CD4-positive, CD25-positive, alpha-beta regulatory T cell (primary cell): Measurements from ENCODE around the gene PPIL1. TPM values are rescaled to one million over a fixed set of nuclear protein-coding genes. Genes with fewer than 3 reads are reported as not detected.
"Not testable (repeated sequence)": the region's sequence is repeated elsewhere in the genome, so short reads cannot be mapped to it uniquely, and the experiment has no call there.

ENCODE experiments used
- ATAC-seq, 2 donors: fragments of 150-1000 bp; cut with Tn5 transposase; one replicate each; pipeline ENCODE4 v1.10.0; 2021; ENCODE audit warnings: low read depth in 2 of 2, moderate number of reproducible peaks in 2 of 2, moderate library complexity in 1 of 2
- DNase-seq, 3 donors: peaks; one replicate each; pipeline versions ENCODE4 v3.0.0 to v3.0.0-alpha.2; 2012 to 2022; ENCODE audit warnings: mixed read lengths in 1 of 3
- H3K27ac ChIP-seq: one replicate; pipeline ENCODE4 v1.7.0; 2013; ENCODE audit warnings: mild to moderate bottlenecking, low read length; ENCODE audit not compliant: insufficient read depth, poor library complexity, severe bottlenecking
- H3K27me3 ChIP-seq: one replicate; pipeline ENCODE4 v1.7.0; 2013; ENCODE audit warnings: low read length; ENCODE audit not compliant: control insufficient read depth, insufficient read depth
- H3K36me3 ChIP-seq: one replicate; pipeline ENCODE4 v1.7.0; 2013; ENCODE audit warnings: mild to moderate bottlenecking, low read length, moderate library complexity; ENCODE audit not compliant: control insufficient read depth, insufficient read depth
- H3K4me1 ChIP-seq: 2 replicates; pipeline ENCODE4 v1.7.0; 2013; ENCODE audit warnings: mild to moderate bottlenecking, low read length; ENCODE audit not compliant: insufficient read depth, control insufficient read depth, poor library complexity, severe bottlenecking
- H3K4me3 ChIP-seq: one replicate; pipeline ENCODE4 v1.7.0; 2013; ENCODE audit warnings: low read depth, mild to moderate bottlenecking, low read length, moderate library complexity
- H3K9me3 ChIP-seq, 2 experiments: 1 replicate in 1 of 2; 2 replicates in 1 of 2; pipeline ENCODE4 v1.7.0; 2013; ENCODE audit warnings: low read length in 2 of 2, mild to moderate bottlenecking in 1 of 2, moderate library complexity in 1 of 2; ENCODE audit not compliant: control insufficient read depth in 2 of 2
- H3K27ac Mint-ChIP-seq, 3 donors: one replicate each; pipeline ENCODE4 v1.8.0; 2020 to 2022; ENCODE audit warnings: mild to moderate bottlenecking in 3 of 3, mixed read lengths in 3 of 3, moderate library complexity in 2 of 3
- H3K27me3 Mint-ChIP-seq: one replicate; pipeline ENCODE4 v1.8.0; 2022; ENCODE audit warnings: mild to moderate bottlenecking, mixed read lengths
- H3K36me3 Mint-ChIP-seq: one replicate; pipeline ENCODE4 v1.8.0; 2020; ENCODE audit warnings: mixed read lengths
- H3K4me1 Mint-ChIP-seq, 4 donors: one replicate each; pipeline ENCODE4 v1.8.0; 2020 to 2022; ENCODE audit warnings: mixed read lengths in 4 of 4, mild to moderate bottlenecking in 1 of 4
- H3K4me3 Mint-ChIP-seq, 4 donors: one replicate each; pipeline ENCODE4 v1.8.0; 2020 to 2022; ENCODE audit warnings: mild to moderate bottlenecking in 4 of 4, mixed read lengths in 4 of 4, moderate library complexity in 3 of 4
- H3K9me3 Mint-ChIP-seq, 7 donors: one replicate each; pipeline ENCODE4 v1.8.0; 2020 to 2022; ENCODE audit warnings: mixed read lengths in 7 of 7, mild to moderate bottlenecking in 3 of 7, moderate library complexity in 2 of 7
- polyA plus RNA-seq, 4 donors: library from polyadenylated mRNA; unstranded; fragments of 300-500 nt; fragmentation: Illumina TruSeq; gene quantifications; one replicate each; pipeline ENCODE4 v1.2.3, GENCODE V29; 2021
- total RNA-seq: library from RNA; stranded (reverse); gene quantifications from one replicate; pipeline ENCODE4 v1.2.3, GENCODE V29; 2022

PPIL1 gene
- total and polyA plus RNA-seq, 5 donors from 2014 or later: 6.1 to 31.0 (median 23.8) TPM

- H3K27ac ChIP-seq, H3K4me1 ChIP-seq, H3K4me3 Mint-ChIP-seq, ATAC-seq, H3K4me1 Mint-ChIP-seq, H3K9me3 ChIP-seq, H3K27me3 ChIP-seq, H3K9me3 Mint-ChIP-seq, H3K36me3 ChIP-seq, H3K36me3 Mint-ChIP-seq, H3K4me3 ChIP-seq, DNase-seq: not testable (repeated sequence)
- H3K27me3 Mint-ChIP-seq: peaks cover 14% of the 10 kb centered on the region
- peak overlapping the region in 1 of 3 donors; percentile 77 for H3K27ac Mint-ChIP-seq
These were observed 61.6 kb downstream of the PPIL1 start for GRCh38 chr6:36813047-36813446.

DNA sequence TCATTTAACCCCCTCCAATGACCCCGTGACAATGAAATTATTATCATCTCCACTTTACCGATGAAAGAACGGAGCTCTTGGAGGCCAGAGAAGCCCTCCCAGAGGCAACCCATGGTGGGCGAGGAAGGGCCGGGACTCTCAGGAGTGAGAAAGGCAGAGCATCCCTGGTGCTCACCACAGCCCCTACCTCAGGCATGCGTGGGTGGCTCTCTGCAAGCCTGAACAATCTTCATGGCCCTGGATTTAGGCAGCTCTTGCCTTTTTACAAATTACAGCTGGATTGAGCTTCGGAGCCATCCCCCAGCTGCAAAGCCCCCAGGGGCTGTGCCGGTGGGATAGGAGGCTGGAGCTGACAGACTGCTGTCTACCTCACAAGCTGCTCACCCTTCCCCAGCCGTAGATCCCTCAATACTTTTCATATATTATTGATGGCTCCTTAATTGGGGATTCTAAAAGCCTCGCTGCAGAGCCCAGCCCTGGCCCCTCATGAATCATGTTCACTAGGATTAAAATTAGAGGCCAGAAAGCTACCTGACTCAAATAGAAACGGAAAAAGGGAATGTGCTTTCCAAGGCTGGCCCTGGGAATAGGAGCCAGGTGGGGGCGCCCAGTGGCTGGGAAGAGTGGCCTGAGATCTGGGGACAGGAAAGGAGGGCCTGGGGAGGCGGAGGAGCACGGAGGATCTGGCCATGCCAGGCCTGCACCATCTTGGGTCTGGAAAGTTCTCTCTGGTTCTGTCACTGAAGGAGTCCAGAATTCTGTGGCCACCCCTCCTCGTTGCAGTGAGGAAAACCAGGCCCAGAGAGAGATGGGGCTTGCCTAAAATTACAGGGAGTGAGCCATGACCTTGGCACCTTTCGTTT lies 64.4 kb downstream of the PPIL1 start:
- no peaks in the 10 kb centered on the region for H3K36me3 Mint-ChIP-seq
- H3K27ac Mint-ChIP-seq: no peak overlapping the region
- peaks cover 15% of the 10 kb centered on the region for H3K27me3 Mint-ChIP-seq
- no peaks in the 10 kb centered on the region for H3K4me1 Mint-ChIP-seq
- H3K9me3 Mint-ChIP-seq: peaks cover 0 to 1% (median 0%) of the 10 kb centered on the region in 7 donors
- H3K27ac ChIP-seq: no peak overlapping the region
- H3K36me3 ChIP-seq: no peaks in the 10 kb centered on the region
- H3K27me3 ChIP-seq: no peaks in the 10 kb centered on the region
- H3K9me3 ChIP-seq: no peaks in the 10 kb centered on the region
- no peaks in the 10 kb centered on the region for H3K4me1 ChIP-seq
- ATAC-seq: no peak
- no peak overlapping the region for H3K4me3 ChIP-seq
- H3K4me3 Mint-ChIP-seq: no peak overlapping the region
- DNase-seq: no peak

GRCh38 chr6:36809156-36809555 lies 65.4 kb downstream of the PPIL1 start:
- H3K27ac ChIP-seq: no peak overlapping the region
- no peak overlapping the region for H3K27ac Mint-ChIP-seq
- no peaks in the 10 kb centered on the region for H3K4me1 ChIP-seq
- DNase-seq (no peak), ATAC-seq (no peak)
- H3K4me3 Mint-ChIP-seq: no peak overlapping the region
- H3K36me3 ChIP-seq: no peaks in the 10 kb centered on the region
- H3K4me3 ChIP-seq: no peak overlapping the region
- H3K36me3 Mint-ChIP-seq: no peaks in the 10 kb centered on the region
- H3K9me3 ChIP-seq: no peaks in the 10 kb centered on the region
- H3K27me3 ChIP-seq: no peaks in the 10 kb centered on the region
- peaks cover 20% of the 10 kb centered on the region for H3K27me3 Mint-ChIP-seq
- H3K9me3 Mint-ChIP-seq: peaks cover 0 to 1% (median 0%) of the 10 kb centered on the region in 7 donors
- H3K4me1 Mint-ChIP-seq: no peaks in the 10 kb centered on the region

DNA sequence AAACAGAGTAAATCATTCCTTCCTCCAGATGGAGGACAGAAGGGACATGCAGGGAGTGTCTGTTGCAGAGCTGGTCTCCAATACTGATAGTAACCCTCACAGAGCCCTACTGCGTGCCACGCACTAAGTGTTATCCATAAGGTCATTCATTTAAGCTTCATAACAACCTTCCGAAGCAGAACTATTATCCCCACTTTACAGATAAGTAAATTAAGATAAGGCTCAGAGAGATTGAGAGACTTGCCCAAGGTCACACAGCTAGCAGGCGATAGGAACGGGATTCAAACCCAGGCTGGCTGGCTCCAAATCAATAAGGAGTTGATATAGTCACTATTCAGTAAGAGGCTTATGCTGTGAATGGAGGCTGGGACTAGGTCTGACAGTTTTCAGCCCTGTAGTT lies 66.0 kb downstream of the PPIL1 start:
- Mint-ChIP-seq H3K9me3 (peaks cover 0 to 1% (median 0%) of the 10 kb centered on the region in 7 donors), H3K27ac (no peak overlapping the region), H3K4me3 (no peak overlapping the region), H3K4me1 (no peaks in the 10 kb centered on the region), H3K27me3 (peaks cover 20% of the 10 kb centered on the region), H3K36me3 (no peaks in the 10 kb centered on the region)
- Histone ChIP-seq H3K36me3 (no peaks in the 10 kb centered on the region), H3K27me3 (no peaks in the 10 kb centered on the region), H3K27ac (no peak overlapping the region), H3K4me3 (no peak overlapping the region), H3K4me1 (no peaks in the 10 kb centered on the region), H3K9me3 (no peaks in the 10 kb centered on the region)
- ATAC-seq (no peak), DNase-seq (no peak)

- Mint-ChIP-seq H3K4me1 (no peaks in the 10 kb centered on the region), H3K9me3 (peaks cover 0 to 1% (median 0%) of the 10 kb centered on the region in 7 donors), H3K36me3 (no peaks in the 10 kb centered on the region), H3K27me3 (peaks cover 20% of the 10 kb centered on the region), H3K27ac (peak overlapping the region in 1 of 3 donors; percentile 72), H3K4me3 (no peak overlapping the region)
- no peaks in the 10 kb centered on the region for H3K36me3 ChIP-seq
- H3K27ac ChIP-seq: no peak overlapping the region
- DNase-seq (no peak), ATAC-seq (no peak)
- no peaks in the 10 kb centered on the region for H3K9me3 ChIP-seq
- H3K27me3 ChIP-seq: no peaks in the 10 kb centered on the region
- no peaks in the 10 kb centered on the region for H3K4me1 ChIP-seq
- H3K4me3 ChIP-seq: no peak overlapping the region
These were observed 66.9 kb downstream of the PPIL1 start for GRCh38 chr6:36807750-36808149.

GRCh38 chr6:36807143-36807542 lies 67.5 kb downstream of the PPIL1 start:
- no peaks in the 10 kb centered on the region for H3K4me1 Mint-ChIP-seq
- H3K4me3 Mint-ChIP-seq: no peak overlapping the region
- Histone ChIP-seq H3K27me3 (no peaks in the 10 kb centered on the region), H3K36me3 (no peaks in the 10 kb centered on the region), H3K4me3 (no peak overlapping the region), H3K27ac (no peak overlapping the region), H3K4me1 (no peaks in the 10 kb centered on the region), H3K9me3 (no peaks in the 10 kb centered on the region)
- no peaks in the 10 kb centered on the region for H3K36me3 Mint-ChIP-seq
- peaks cover 20% of the 10 kb centered on the region for H3K27me3 Mint-ChIP-seq
- ATAC-seq (no peak), DNase-seq (no peak)
- H3K9me3 Mint-ChIP-seq: peaks cover 0 to 1% (median 0%) of the 10 kb centered on the region in 7 donors
- no peak overlapping the region for H3K27ac Mint-ChIP-seq

DNA sequence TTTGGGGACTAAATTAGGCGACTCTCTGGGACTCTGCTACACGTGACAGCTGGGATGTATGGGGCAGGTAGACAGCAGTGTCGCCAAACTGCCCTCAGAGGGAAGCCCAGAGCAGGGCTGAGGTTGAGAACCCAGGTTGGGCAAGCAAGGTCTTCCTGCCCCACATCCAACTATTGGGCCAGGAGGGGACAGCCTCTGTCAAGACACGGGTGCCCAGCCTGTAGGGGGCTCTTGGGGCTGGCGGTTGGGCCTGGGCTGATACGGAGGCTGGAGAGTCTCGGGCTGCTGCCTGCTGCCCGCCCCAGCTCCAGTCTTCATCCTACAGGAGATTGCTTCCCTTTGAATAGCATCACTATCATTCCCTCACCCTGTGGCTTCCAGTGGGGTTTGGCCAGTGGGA lies 68.7 kb downstream of the PPIL1 start:
- H3K36me3 ChIP-seq: no peaks in the 10 kb centered on the region
- DNase-seq (no peak), ATAC-seq (no peak)
- Mint-ChIP-seq H3K4me1 (no peaks in the 10 kb centered on the region), H3K4me3 (no peak overlapping the region), H3K27ac (no peak overlapping the region), H3K36me3 (no peaks in the 10 kb centered on the region), H3K9me3 (peaks cover 0 to 1% (median 0%) of the 10 kb centered on the region in 7 donors), H3K27me3 (peaks cover 10% of the 10 kb centered on the region)
- no peak overlapping the region for H3K4me3 ChIP-seq
- H3K27me3 ChIP-seq: no peaks in the 10 kb centered on the region
- no peaks in the 10 kb centered on the region for H3K9me3 ChIP-seq
- H3K4me1 ChIP-seq: no peaks in the 10 kb centered on the region
- no peak overlapping the region for H3K27ac ChIP-seq
